ENCODE measurements around the gene TNPO3. TPM values are rescaled to one million over a fixed set of nuclear protein-coding genes. Genes with fewer than 3 reads are reported as not detected.

The TNPO3 gene
- total and polyA plus RNA-seq, 4 donors, result 12.3 to 45.9 (median 25.9) TPM

- no peaks in the 10 kb centered on the region for H3K36me3 ChIP-seq (ENCODE audit: control insufficient read depth in 4 of 4, insufficient read depth in 4 of 4, low read length in 4 of 4)
- 53 to 56% methylated on average over 5 of the region's 5 CpGs for WGBS, 2 donors
- TF ChIP-seq CTCF (IDR thresholded peaks at IDR 0.05; ENCODE audit: control extremely low read depth, extremely low read depth), result no peak
- ATAC-seq (ENCODE audit: insufficient read depth, low FRiP score), result no peak
- no peak overlapping the region for H3K4me3 ChIP-seq
- DNase-seq, result peak in 2 of 3 donors; percentile 26 to 54
- no peak overlapping the region for H3K9ac ChIP-seq (ENCODE audit: insufficient read depth in 1 of 2, low read length in 2 of 2)
- peaks cover 0 to 2% (median 0%) of the 10 kb centered on the region in 5 donors for H3K4me1 ChIP-seq (ENCODE audit: control insufficient read depth in 5 of 5, insufficient read depth in 5 of 5, low read length in 5 of 5)
- peaks cover 0 to 5% (median 0%) of the 10 kb centered on the region in 3 donors for H3K27me3 ChIP-seq (ENCODE audit: control insufficient read depth in 3 of 3, insufficient read depth in 3 of 3, low read length in 2 of 3)
- H3K9me3 ChIP-seq (ENCODE audit: control insufficient read depth in 4 of 4, insufficient read depth in 3 of 4, low read length in 3 of 4), result no peaks in the 10 kb centered on the region
- H3K27ac ChIP-seq (ENCODE audit: low read depth in 1 of 2, low read length in 1 of 2), result no peak overlapping the region
These were observed 35.5 kb upstream of the TNPO3 start for GRCh38 chr7:129090300-129090907.

DNA sequence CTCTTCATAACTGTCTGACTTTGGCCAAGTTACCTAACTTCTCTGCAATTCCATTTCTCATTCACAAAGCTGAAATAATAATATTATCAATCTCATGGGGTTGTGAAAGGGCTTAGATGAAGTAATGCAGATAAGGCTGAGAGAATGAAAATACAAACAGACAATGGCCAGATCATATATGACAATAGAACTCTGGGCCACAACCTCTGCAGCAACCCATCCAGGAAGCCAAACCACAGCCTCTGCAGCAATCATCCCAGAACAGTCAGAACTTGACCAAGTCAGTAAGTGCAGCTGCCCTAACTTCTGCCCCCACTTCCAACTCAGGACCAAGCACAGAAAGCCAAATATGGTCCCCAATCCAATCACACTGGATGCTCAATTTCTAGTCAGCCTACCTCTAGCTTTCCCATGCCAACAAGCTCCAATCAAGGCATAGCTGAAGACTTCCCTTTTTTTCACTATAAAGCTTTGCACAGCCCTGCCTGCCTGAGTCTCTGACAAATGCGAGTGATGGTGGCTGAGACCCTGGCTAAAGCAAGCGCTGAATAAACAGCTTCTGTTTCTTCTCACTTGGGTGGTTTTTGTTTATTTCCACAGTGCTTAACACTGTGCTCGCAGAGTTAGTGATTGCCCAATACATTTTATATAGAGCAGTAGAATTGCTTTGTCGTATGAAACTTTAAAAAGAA lies 34.8 kb upstream of the TNPO3 start:
- no peak overlapping the region for H3K27ac ChIP-seq (ENCODE audit: low read depth in 1 of 2, low read length in 1 of 2)
- no peak overlapping the region for H3K4me3 ChIP-seq
- ATAC-seq (ENCODE audit: insufficient read depth, low FRiP score) (no peak), DNase-seq (no peak)
- no peaks in the 10 kb centered on the region for H3K9me3 ChIP-seq (ENCODE audit: control insufficient read depth in 4 of 4, insufficient read depth in 3 of 4, low read length in 3 of 4)
- no peak overlapping the region for H3K9ac ChIP-seq (ENCODE audit: insufficient read depth in 1 of 2, low read length in 2 of 2)
- H3K27me3 ChIP-seq (ENCODE audit: control insufficient read depth in 3 of 3, insufficient read depth in 3 of 3, low read length in 2 of 3), result peaks cover 0 to 5% (median 0%) of the 10 kb centered on the region in 3 donors
- TF ChIP-seq CTCF (IDR thresholded peaks at IDR 0.05; ENCODE audit: control extremely low read depth, extremely low read depth), result no peak
- 15 to 24% methylated on average over 4 of the region's 4 CpGs for WGBS, 2 donors
- no peaks in the 10 kb centered on the region for H3K36me3 ChIP-seq (ENCODE audit: control insufficient read depth in 4 of 4, insufficient read depth in 4 of 4, low read length in 4 of 4)
- H3K4me1 ChIP-seq (ENCODE audit: control insufficient read depth in 5 of 5, insufficient read depth in 5 of 5, low read length in 5 of 5), result peaks cover 0 to 2% (median 0%) of the 10 kb centered on the region in 5 donors

GRCh38 chr7:129084801-129085551 lies 30.1 kb upstream of the TNPO3 start:
- TF ChIP-seq CTCF (IDR thresholded peaks at IDR 0.05; ENCODE audit: control extremely low read depth, extremely low read depth), result no peak
- Histone ChIP-seq H3K9ac (ENCODE audit: insufficient read depth in 1 of 2, low read length in 2 of 2) (no peak overlapping the region), H3K9me3 (ENCODE audit: control insufficient read depth in 4 of 4, insufficient read depth in 3 of 4, low read length in 3 of 4) (no peaks in the 10 kb centered on the region), H3K4me3 (no peak overlapping the region), H3K36me3 (ENCODE audit: control insufficient read depth in 4 of 4, insufficient read depth in 4 of 4, low read length in 4 of 4) (no peaks in the 10 kb centered on the region), H3K27me3 (ENCODE audit: control insufficient read depth in 3 of 3, insufficient read depth in 3 of 3, low read length in 2 of 3) (peaks cover 0 to 3% (median 0%) of the 10 kb centered on the region in 3 donors), H3K4me1 (ENCODE audit: control insufficient read depth in 5 of 5, insufficient read depth in 5 of 5, low read length in 5 of 5) (no peaks in the 10 kb centered on the region), H3K27ac (ENCODE audit: low read depth in 1 of 2, low read length in 1 of 2) (no peak overlapping the region)
- WGBS, 2 donors, result 83 to 90% methylated on average over 11 of the region's 11 CpGs
- no peak for ATAC-seq (ENCODE audit: insufficient read depth, low FRiP score)
- no peak for DNase-seq
